Left lobe of liver (tissue), 2 donors: ENCODE measurements around the gene ASCL4. TPM values are rescaled to one million over a fixed set of nuclear protein-coding genes. Genes with fewer than 3 reads are reported as not detected.
A peak's percentile ranks its signal among the peaks of the same experiment; 100 is the strongest.

Experiments
- ATAC-seq: fragments of 200-7000 bp; cut with Tn5 transposase; one replicate; pipeline ENCODE4 v1.9.1; 2020; ENCODE audit warnings: mild to moderate bottlenecking, moderate library complexity
- DNase-seq: peaks from one replicate; pipeline ENCODE4 v3.0.0-alpha.2; 2020; ENCODE audit warnings: low spot score
- total RNA-seq: library from RNA; stranded (reverse); gene quantifications from one replicate; pipeline ENCODE4 v1.2.1, GENCODE V29; 2021
- donor health status: DM: no; HTN: no; CAD: no; lungs with moderate emphysema.
- donor health status: DM: no; HTN: yes; CAD: no.

ASCL4 gene
- total RNA-seq, 1 donor from 2014 or later = not detected

- ATAC-seq (no peak), DNase-seq (no peak)
Measured at GRCh38 chr12:107776171-107776570, 1.7 kb downstream of the ASCL4 start.

- ATAC-seq = peak; percentile 28
- DNase-seq = no peak
Measured at GRCh38 chr12:107778383-107779025, 4.0 kb downstream of the ASCL4 start.

GRCh38 chr12:107779077-107779831 is 4.8 kb downstream of the ASCL4 start:
- no peak for DNase-seq
- ATAC-seq = peak; percentile 13

- ATAC-seq (no peak), DNase-seq (no peak)
Measured at GRCh38 chr12:107780298-107780697, 5.8 kb downstream of the ASCL4 start.

GRCh38 chr12:107782067-107782466 is 7.6 kb downstream of the ASCL4 start:
- DNase-seq = no peak
- no peak for ATAC-seq

GRCh38 chr12:107783406-107784376 is 9.2 kb downstream of the ASCL4 start:
- DNase-seq = no peak
- ATAC-seq = no peak

GRCh38 chr12:107788281-107788680 is 13.8 kb downstream of the ASCL4 start:
- DNase-seq (no peak), ATAC-seq (no peak)

- DNase-seq (no peak), ATAC-seq (peak; percentile 79)
Measured at GRCh38 chr12:107788690-107789458, 14.4 kb downstream of the ASCL4 start.

- DNase-seq = no peak
- no peak for ATAC-seq
Measured at GRCh38 chr12:107791465-107792089, 17.1 kb downstream of the ASCL4 start.

GRCh38 chr12:107794451-107794850 is 19.9 kb downstream of the ASCL4 start:
- no peak for ATAC-seq

GRCh38 chr12:107798580-107798979 is 24.1 kb downstream of the ASCL4 start:
- DNase-seq (no peak), ATAC-seq (no peak)

More at GRCh38 chr12:107794451-107794850, 19.9 kb downstream of the ASCL4 start:
- DNase-seq = no peak

- ATAC-seq = no peak
- DNase-seq = no peak
Measured at GRCh38 chr12:107801150-107801549, 26.6 kb downstream of the ASCL4 start.

GRCh38 chr12:107803092-107803491 is 28.6 kb downstream of the ASCL4 start:
- DNase-seq = no peak
- no peak for ATAC-seq

- ATAC-seq = no peak
- DNase-seq = no peak
Measured at GRCh38 chr12:107805488-107806180, 31.1 kb downstream of the ASCL4 start.

- DNase-seq = no peak
- no peak for ATAC-seq
Measured at GRCh38 chr12:107807471-107808150, 33.1 kb downstream of the ASCL4 start.

- DNase-seq = no peak
- ATAC-seq = no peak
Measured at GRCh38 chr12:107817250-107817649, 42.7 kb downstream of the ASCL4 start.

GRCh38 chr12:107818984-107819383 is 44.5 kb downstream of the ASCL4 start:
- ATAC-seq (no peak), DNase-seq (no peak)

- no peak for DNase-seq
- no peak for ATAC-seq
Measured at GRCh38 chr12:107822356-107822755, 47.9 kb downstream of the ASCL4 start.
